Tibial artery (tissue), 4 donors: ENCODE data around the gene TRPC1.

Source experiments
- DNase-seq, 2 donors: peaks; one replicate each; pipeline ENCODE4 v3.0.0-alpha.2; 2019
- H3K27ac ChIP-seq, 2 donors: fragments of 200-600 bp; sonication (generic) in 1 of 2; 1 replicate in 1 of 2; 2 replicates in 1 of 2; pipeline ENCODE4 v1.5.1; 2018 to 2019; ENCODE audit warnings: mild to moderate bottlenecking in 1 of 2
- H3K27me3 ChIP-seq, 2 donors: fragments of 200-600 bp; sonication (generic) in 1 of 2; one replicate each; pipeline versions ENCODE4 v1.5.1 to v1.6.0; 2016 to 2019
- H3K36me3 ChIP-seq, 3 donors: fragments of 200-600 bp; sonication (generic) in 2 of 3; one replicate each; pipeline ENCODE4 v1.5.1; 2016 to 2019; ENCODE audit warnings: mild to moderate bottlenecking in 2 of 3
- H3K4me1 ChIP-seq, 4 donors: fragments of 200-600 bp; sonication (generic) in 2 of 4; 1 replicate in 3 of 4; 2 replicates in 1 of 4; pipeline ENCODE4 v1.5.1; 2016 to 2019
- H3K4me3 ChIP-seq, 2 donors: fragments of 200-600 bp; sonication (generic) in 1 of 2; 1 replicate in 1 of 2; 2 replicates in 1 of 2; pipeline ENCODE4 v1.5.1; 2018 to 2019; ENCODE audit warnings: mild to moderate bottlenecking in 2 of 2
- H3K9me3 ChIP-seq, 3 donors: fragments of 200-600 bp; sonication (generic) in 1 of 3; one replicate each; pipeline ENCODE4 v1.5.1; 2016 to 2019
- CTCF ChIP-seq, 2 experiments: fragments of 200-600 bp in 1 of 2; fragments of 450-650 bp in 1 of 2; IDR thresholded peaks; one replicate each; pipeline ENCODE4 v1.5.1; 2017 to 2019; ENCODE audit warnings: antibody characterized with exemption in 2 of 2, mild to moderate bottlenecking in 1 of 2, moderate library complexity in 1 of 2
- intact Hi-C: fragments of 100-400 bp; cut with DNase I; formaldehyde crosslinking; loops from one replicate; pipeline ENCODE4 v1.15.0; 2023; ENCODE audit warnings: low total_unique reads

Gene TRPC1

GRCh38 chr3:142837526-142837925 lies 113.7 kb downstream of the TRPC1 start:
- no peak for DNase-seq
- Histone ChIP-seq H3K9me3 (no peaks in the 10 kb centered on the region), H3K4me1 (no peaks in the 10 kb centered on the region), H3K4me3 (no peak overlapping the region), H3K36me3 (no peaks in the 10 kb centered on the region), H3K27ac (no peak overlapping the region), H3K27me3 (no peaks in the 10 kb centered on the region)
- no peak for TF ChIP-seq CTCF (IDR thresholded peaks at IDR 0.05)
- intact Hi-C loops = no loop called here

GRCh38 chr3:142839831-142840230 lies 116.0 kb downstream of the TRPC1 start:
- intact Hi-C loops = no loop called here
- Histone ChIP-seq H3K4me1 (no peaks in the 10 kb centered on the region), H3K27ac (no peak overlapping the region), H3K9me3 (no peaks in the 10 kb centered on the region), H3K4me3 (no peak overlapping the region), H3K27me3 (no peaks in the 10 kb centered on the region), H3K36me3 (no peaks in the 10 kb centered on the region)
- no peak for DNase-seq
- no peak for TF ChIP-seq CTCF (IDR thresholded peaks at IDR 0.05)

- Histone ChIP-seq H3K36me3 (peaks cover 0 to 3% (median 0%) of the 10 kb centered on the region in 3 donors), H3K4me1 (no peaks in the 10 kb centered on the region), H3K9me3 (no peaks in the 10 kb centered on the region), H3K27me3 (no peaks in the 10 kb centered on the region), H3K4me3 (no peak overlapping the region), H3K27ac (no peak overlapping the region)
- DNase-seq = no peak
- intact Hi-C loops = no loop called here
- TF ChIP-seq CTCF (IDR thresholded peaks at IDR 0.05) = no peak
Observed at GRCh38 chr3:142844339-142844977, 120.6 kb downstream of the TRPC1 start.

GRCh38 chr3:142846779-142847577 lies 123.1 kb downstream of the TRPC1 start:
- TF ChIP-seq CTCF (IDR thresholded peaks at IDR 0.05) = no peak
- no peaks in the 10 kb centered on the region for H3K27me3 ChIP-seq
- H3K4me3 ChIP-seq = no peak overlapping the region
- intact Hi-C loops = no loop called here
- no peak for DNase-seq
- no peaks in the 10 kb centered on the region for H3K4me1 ChIP-seq
- no peaks in the 10 kb centered on the region for H3K9me3 ChIP-seq
- no peak overlapping the region for H3K27ac ChIP-seq
- H3K36me3 ChIP-seq = peaks cover 0 to 3% (median 0%) of the 10 kb centered on the region in 3 donors

GRCh38 chr3:142849148-142849547 lies 125.3 kb downstream of the TRPC1 start:
- no peak for TF ChIP-seq CTCF (IDR thresholded peaks at IDR 0.05)
- DNase-seq = no peak
- Histone ChIP-seq H3K4me1 (no peaks in the 10 kb centered on the region), H3K4me3 (no peak overlapping the region), H3K27ac (no peak overlapping the region), H3K9me3 (no peaks in the 10 kb centered on the region), H3K36me3 (peaks cover 0 to 3% (median 0%) of the 10 kb centered on the region in 3 donors), H3K27me3 (no peaks in the 10 kb centered on the region)
- intact Hi-C loops = no loop called here
